H9 (cell line): ENCODE results near the gene PEX5L. TPM values are rescaled to one million over a fixed set of nuclear protein-coding genes. Genes with fewer than 3 reads are reported as not detected.

Source experiments
- DNase-seq: peaks from one replicate; pipeline ENCODE4 v3.0.0-alpha.2; 2017
- H2AFZ ChIP-seq: one replicate; pipeline ENCODE4 v1.6.1; 2013; ENCODE audit warnings: mild to moderate bottlenecking, low read length, control low read depth, moderate library complexity
- H2AK5ac ChIP-seq: 2 replicates; pipeline ENCODE4 v1.6.1; 2013; ENCODE audit warnings: low read length, control low read depth, mixed read lengths; ENCODE audit not compliant: insufficient read length
- H2BK120ac ChIP-seq: one replicate; pipeline ENCODE4 v1.6.1; 2013; ENCODE audit warnings: low read depth, mild to moderate bottlenecking, low read length, control low read depth, inconsistent platforms; ENCODE audit not compliant: poor library complexity, severe bottlenecking
- H2BK12ac ChIP-seq: 2 replicates; pipeline ENCODE4 v1.6.1; 2013; ENCODE audit warnings: low read length, control low read depth, mixed read lengths, low read depth; ENCODE audit not compliant: insufficient read length
- H2BK15ac ChIP-seq: 2 replicates; pipeline ENCODE4 v1.6.1; 2013; ENCODE audit warnings: low read depth, low read length, control low read depth
- H2BK20ac ChIP-seq: one replicate; pipeline ENCODE4 v1.6.1; 2013; ENCODE audit warnings: low read depth, mild to moderate bottlenecking, low read length, control low read depth, inconsistent platforms; ENCODE audit not compliant: poor library complexity, severe bottlenecking
- H2BK5ac ChIP-seq: 2 replicates; pipeline ENCODE4 v1.6.1; 2013; ENCODE audit warnings: low read length, control low read depth, mixed read lengths; ENCODE audit not compliant: insufficient read length
- H3K14ac ChIP-seq: 2 replicates; pipeline ENCODE4 v1.6.1; 2013; ENCODE audit warnings: low read length, control low read depth; ENCODE audit not compliant: insufficient read depth
- H3K18ac ChIP-seq: 2 replicates; pipeline ENCODE4 v1.6.1; 2013; ENCODE audit warnings: low read depth, mild to moderate bottlenecking, mixed read lengths, low read length, control low read depth; ENCODE audit not compliant: insufficient read length
- H3K23ac ChIP-seq: 2 replicates; pipeline ENCODE4 v1.6.1; 2013; ENCODE audit warnings: low read length, control low read depth, mixed read lengths, low read depth; ENCODE audit not compliant: insufficient read length
- H3K23me2 ChIP-seq: 2 replicates; pipeline ENCODE4 v1.6.1; 2013; ENCODE audit warnings: low read depth, mild to moderate bottlenecking, mixed read lengths, low read length, control low read depth; ENCODE audit not compliant: insufficient read length, poor library complexity, severe bottlenecking
- H3K27ac ChIP-seq: 2 replicates; pipeline ENCODE4 v1.5.1; 2013; ENCODE audit warnings: low read length, control low read depth, mixed read lengths, low read depth; ENCODE audit not compliant: insufficient read length
- H3K27me3 ChIP-seq: 2 replicates; pipeline ENCODE4 v1.6.1; 2013; ENCODE audit warnings: low read length, control low read depth, inconsistent platforms; ENCODE audit not compliant: insufficient read depth
- H3K4ac ChIP-seq: 2 replicates; pipeline ENCODE4 v1.6.1; 2013; ENCODE audit warnings: low read depth, mild to moderate bottlenecking, control low read depth, inconsistent platforms, low read length, moderate library complexity
- H3K4me1 ChIP-seq: 2 replicates; pipeline ENCODE4 v1.6.1; 2013; ENCODE audit warnings: low read length, control low read depth, inconsistent platforms; ENCODE audit not compliant: insufficient read depth
- H3K4me2 ChIP-seq: 2 replicates; pipeline ENCODE4 v1.6.1; 2013; ENCODE audit warnings: low read length, control low read depth, mixed read lengths; ENCODE audit not compliant: insufficient read length, insufficient read depth
- H3K56ac ChIP-seq: 2 replicates; pipeline ENCODE4 v1.6.1; 2013; ENCODE audit warnings: low read depth, mild to moderate bottlenecking, mixed read lengths, low read length, control low read depth; ENCODE audit not compliant: insufficient read length
- H3K79me1 ChIP-seq: 2 replicates; pipeline ENCODE4 v1.6.1; 2013; ENCODE audit warnings: low read depth, mild to moderate bottlenecking, moderate library complexity, low read length, control low read depth, inconsistent platforms; ENCODE audit not compliant: insufficient read depth, poor library complexity, severe bottlenecking
- H3K79me2 ChIP-seq: 2 replicates; pipeline ENCODE4 v1.6.1; 2013; ENCODE audit warnings: low read length, control low read depth, inconsistent platforms; ENCODE audit not compliant: insufficient read depth
- H3K9ac ChIP-seq: 2 replicates; pipeline ENCODE4 v1.6.1; 2013; ENCODE audit warnings: low read length, control low read depth, mixed read lengths; ENCODE audit not compliant: insufficient read length; ENCODE audit errors: extremely low read depth
- H3K9me3 ChIP-seq: one replicate; pipeline ENCODE4 v1.6.1; 2013; ENCODE audit warnings: low read depth, low read length, inconsistent platforms; ENCODE audit not compliant: control insufficient read depth
- H3T11ph ChIP-seq: one replicate; pipeline ENCODE4 v1.6.1; 2013; ENCODE audit warnings: mild to moderate bottlenecking, low read length, control low read depth, inconsistent platforms
- H4K20me1 ChIP-seq: one replicate; pipeline ENCODE4 v1.6.1; 2013; ENCODE audit not compliant: control insufficient read depth, insufficient read length, insufficient read depth
- H4K5ac ChIP-seq: 2 replicates; pipeline ENCODE4 v1.6.1; 2013; ENCODE audit warnings: low read depth, mild to moderate bottlenecking, mixed read lengths, low read length, control low read depth; ENCODE audit not compliant: insufficient read length
- H4K8ac ChIP-seq: replicated peaks from 2 replicates; pipeline ENCODE4 v1.6.1; 2013; ENCODE audit warnings: low read length, control low read depth, mixed read lengths, low read depth; ENCODE audit not compliant: insufficient read length
- H4K91ac ChIP-seq: 2 replicates; pipeline ENCODE4 v1.6.1; 2013; ENCODE audit warnings: low read depth, mild to moderate bottlenecking, moderate library complexity, mixed read lengths, low read length, control low read depth; ENCODE audit not compliant: insufficient read length
- H3K27ac Mint-ChIP-seq, 3 experiments: 2 replicates in 2 of 3; 3 replicates in 1 of 3; pipeline ENCODE4 v1.8.0; 2020 to 2021; ENCODE audit warnings: mixed read lengths in 3 of 3, mild to moderate bottlenecking in 1 of 3, moderate library complexity in 1 of 3
- H3K27me3 Mint-ChIP-seq: 2 replicates; pipeline ENCODE4 v1.8.0; 2021; ENCODE audit warnings: low read depth, mild to moderate bottlenecking, moderate library complexity, mixed read lengths
- H3K36me3 Mint-ChIP-seq, 3 experiments: 2 replicates in 2 of 3; 3 replicates in 1 of 3; pipeline ENCODE4 v1.8.0; 2020 to 2021; ENCODE audit warnings: low read depth in 3 of 3, mixed read lengths in 3 of 3; ENCODE audit not compliant: insufficient read depth in 1 of 3
- H3K4me1 Mint-ChIP-seq, 2 experiments: 2 replicates each; pipeline ENCODE4 v1.8.0; 2020; ENCODE audit warnings: mixed read lengths in 2 of 2
- H3K4me3 Mint-ChIP-seq, 2 experiments: 2 replicates in 1 of 2; 3 replicates in 1 of 2; pipeline ENCODE4 v1.8.0; 2020 to 2021; ENCODE audit warnings: mild to moderate bottlenecking in 2 of 2, mixed read lengths in 2 of 2, moderate library complexity in 1 of 2
- H3K9me3 Mint-ChIP-seq, 2 experiments: 2 replicates in 1 of 2; 3 replicates in 1 of 2; pipeline ENCODE4 v1.8.0; 2020; ENCODE audit warnings: mild to moderate bottlenecking in 2 of 2, mixed read lengths in 2 of 2, moderate library complexity in 1 of 2
- WGBS: extraction: QIAGEN DNeasy Blood & Tissue Kit; methylation state at CpG from one replicate; pipeline ENCODE4 v1.1.7; 2013; ENCODE audit warnings: missing lambda C conversion rate, low lambda C conversion rate, mixed read lengths; ENCODE audit not compliant: insufficient read length; ENCODE audit errors: extremely low coverage; 5-methylcytosine and 5-hydroxymethylcytosine counted together
- total RNA-seq: library from RNA; stranded (reverse); gene quantifications from 2 replicates; pipeline ENCODE4 v1.2.1, GENCODE V29; 2021
- TF ChIP-seq, protein P1 (sequence below): fragments of 200-600 bp; sonication (generic); conservative IDR thresholded peaks from 3 replicates; pipeline ENCODE4 v1.8.0; 2021; ENCODE audit warnings: antibody characterized with exemption, mild to moderate bottlenecking

Gene PEX5L
- total RNA-seq, 1 experiment from 2014 or later, result 0.85 TPM

DNA sequence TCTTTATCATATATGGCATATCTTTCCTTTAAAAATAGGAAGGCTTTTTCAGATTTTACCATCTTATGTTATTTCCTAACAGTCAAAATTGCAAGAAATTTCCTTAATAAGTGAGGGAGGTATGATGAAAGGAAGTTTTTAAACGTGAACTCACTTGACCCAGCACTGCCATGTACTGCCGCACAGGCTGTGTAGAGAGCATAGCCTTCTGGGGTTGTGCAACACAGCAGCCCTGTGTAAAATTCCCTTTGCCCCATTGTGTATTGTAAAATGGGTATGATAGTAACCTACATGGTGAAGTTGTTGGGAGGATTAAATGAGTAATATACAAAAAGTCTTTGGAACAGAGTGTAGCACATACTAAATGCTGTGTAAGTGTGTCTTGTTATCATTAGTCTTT lies 78.6 kb downstream of the PEX5L start:
- Histone ChIP-seq H2BK15ac (no peak overlapping the region), H3K9ac (no peak overlapping the region), H4K20me1 (no peaks in the 10 kb centered on the region), H2BK5ac (no peak overlapping the region), H3K4me1 (no peaks in the 10 kb centered on the region), H3K4ac (no peak overlapping the region), H3K27me3 (no peaks in the 10 kb centered on the region), H3K23ac (no peak overlapping the region), H3K23me2 (no peaks in the 10 kb centered on the region), H3K27ac (no peak overlapping the region), H3K4me2 (no peak overlapping the region), H2BK12ac (no peak overlapping the region), H2BK120ac (no peak overlapping the region), H2BK20ac (no peak overlapping the region), H2AFZ (no peak overlapping the region), H3K56ac (no peak overlapping the region), H3T11ph (no peak overlapping the region), H4K5ac (no peak overlapping the region), H3K14ac (no peak overlapping the region), H4K8ac (no peak overlapping the region), H3K79me1 (no peaks in the 10 kb centered on the region), H4K91ac (no peak overlapping the region), H3K79me2 (no peaks in the 10 kb centered on the region), H2AK5ac (no peak overlapping the region), H3K18ac (no peak overlapping the region), H3K9me3 (no peaks in the 10 kb centered on the region)
- Mint-ChIP-seq H3K27ac (no peak overlapping the region), H3K9me3 (no peaks in the 10 kb centered on the region), H3K4me3 (no peak overlapping the region), H3K36me3 (no peaks in the 10 kb centered on the region), H3K27me3 (no peaks in the 10 kb centered on the region), H3K4me1 (peaks cover 10% of the 10 kb centered on the region in 2 experiments; a peak in 3 of 4 replicates)
- TF ChIP-seq, protein P1, sequence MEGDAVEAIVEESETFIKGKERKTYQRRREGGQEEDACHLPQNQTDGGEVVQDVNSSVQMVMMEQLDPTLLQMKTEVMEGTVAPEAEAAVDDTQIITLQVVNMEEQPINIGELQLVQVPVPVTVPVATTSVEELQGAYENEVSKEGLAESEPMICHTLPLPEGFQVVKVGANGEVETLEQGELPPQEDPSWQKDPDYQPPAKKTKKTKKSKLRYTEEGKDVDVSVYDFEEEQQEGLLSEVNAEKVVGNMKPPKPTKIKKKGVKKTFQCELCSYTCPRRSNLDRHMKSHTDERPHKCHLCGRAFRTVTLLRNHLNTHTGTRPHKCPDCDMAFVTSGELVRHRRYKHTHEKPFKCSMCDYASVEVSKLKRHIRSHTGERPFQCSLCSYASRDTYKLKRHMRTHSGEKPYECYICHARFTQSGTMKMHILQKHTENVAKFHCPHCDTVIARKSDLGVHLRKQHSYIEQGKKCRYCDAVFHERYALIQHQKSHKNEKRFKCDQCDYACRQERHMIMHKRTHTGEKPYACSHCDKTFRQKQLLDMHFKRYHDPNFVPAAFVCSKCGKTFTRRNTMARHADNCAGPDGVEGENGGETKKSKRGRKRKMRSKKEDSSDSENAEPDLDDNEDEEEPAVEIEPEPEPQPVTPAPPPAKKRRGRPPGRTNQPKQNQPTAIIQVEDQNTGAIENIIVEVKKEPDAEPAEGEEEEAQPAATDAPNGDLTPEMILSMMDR, result no peak
- DNase-seq, result no peak
- no CpG with 5 or more reads among the region's 2 CpGs for WGBS
